CD4-positive, alpha-beta T cell treated with Interleukin-15 for 4 hours (primary cell): ENCODE results near the gene CKS1B.

ENCODE experiments used
- DNase-seq: peaks from one replicate; pipeline ENCODE4 v3.0.0-alpha.2; 2020; ENCODE audit warnings: low spot score

The CKS1B gene

GRCh38 chr1:155002464-155003226, 28.2 kb downstream of the CKS1B start, which contains the start of gene ZBTB7B:
TSS of gene ZBTB7B (plus strand) at chr1:155002802. CDS start at chr1:155014661, 11,859 bp downstream.
- no peak for DNase-seq

- DNase-seq = no peak
Observed at GRCh38 chr1:155003227-155003765, 28.8 kb downstream of the CKS1B start.

GRCh38 chr1:155003766-155004351, 29.4 kb downstream of the CKS1B start:
- DNase-seq = no peak

- DNase-seq = no peak
Observed at GRCh38 chr1:155004352-155005075, 30.0 kb downstream of the CKS1B start.

GRCh38 chr1:155005076-155006011, 30.9 kb downstream of the CKS1B start:
- DNase-seq = no peak

GRCh38 chr1:155006601-155007101, 32.2 kb downstream of the CKS1B start:
- DNase-seq = peak; percentile 46

- no peak for DNase-seq
Observed at GRCh38 chr1:155007251-155007828, 32.9 kb downstream of the CKS1B start.

GRCh38 chr1:155008015-155008941, 33.8 kb downstream of the CKS1B start:
- DNase-seq = no peak

GRCh38 chr1:155009221-155009711, 34.8 kb downstream of the CKS1B start:
- DNase-seq = no peak

GRCh38 chr1:155009742-155010141, 35.3 kb downstream of the CKS1B start:
- DNase-seq = no peak

GRCh38 chr1:155010211-155010918, 35.9 kb downstream of the CKS1B start:
- no peak for DNase-seq

- DNase-seq = no peak
Observed at GRCh38 chr1:155011004-155011416, 36.5 kb downstream of the CKS1B start.

GRCh38 chr1:155011437-155012025, 37.0 kb downstream of the CKS1B start:
- DNase-seq = no peak

- no peak for DNase-seq
Observed at GRCh38 chr1:155012026-155012546, 37.6 kb downstream of the CKS1B start.

- no peak for DNase-seq
Observed at GRCh38 chr1:155012776-155013602, 38.5 kb downstream of the CKS1B start.

GRCh38 chr1:155013632-155014031, 39.2 kb downstream of the CKS1B start:
- DNase-seq = no peak

- no peak for DNase-seq
Observed at GRCh38 chr1:155014709-155015508, 40.4 kb downstream of the CKS1B start.
